HG03039 (cell line): Measurements from ENCODE around the gene RHOJ.
"Not testable (repeated sequence)": the region's sequence is repeated elsewhere in the genome, so short reads cannot be mapped to it uniquely, and the experiment has no call there.

Experiments
- ATAC-seq: cut with Tn5 transposase; IDR thresholded peaks from one replicate; pipeline ENCODE4 v1.9.1; 2021; ENCODE audit warnings: mild to moderate bottlenecking, moderate library complexity; ENCODE audit not compliant: unreplicated experiment

RHOJ gene

GRCh38 chr14:63262446-63262845, 58.2 kb downstream of the RHOJ start:
- ATAC-seq, result no peak

GRCh38 chr14:63266106-63266505, 61.9 kb downstream of the RHOJ start:
- no peak for ATAC-seq

- no peak for ATAC-seq
Observed at GRCh38 chr14:63267171-63267570, 62.9 kb downstream of the RHOJ start.

- no peak for ATAC-seq
Observed at GRCh38 chr14:63268771-63269170, 64.5 kb downstream of the RHOJ start.

GRCh38 chr14:63269561-63270225, 65.5 kb downstream of the RHOJ start:
- ATAC-seq, result no peak

- no peak for ATAC-seq
Observed at GRCh38 chr14:63273129-63273528, 68.9 kb downstream of the RHOJ start.

- no peak for ATAC-seq
Observed at GRCh38 chr14:63273717-63274655, 69.7 kb downstream of the RHOJ start.

- ATAC-seq, result no peak
Observed at GRCh38 chr14:63275611-63276010, 71.4 kb downstream of the RHOJ start.

GRCh38 chr14:63276016-63276415, 71.8 kb downstream of the RHOJ start:
- ATAC-seq, result no peak

GRCh38 chr14:63276492-63277342, 72.5 kb downstream of the RHOJ start:
- ATAC-seq, result peak; percentile 59

GRCh38 chr14:63277591-63278183, 73.4 kb downstream of the RHOJ start:
- ATAC-seq, result no peak

- ATAC-seq, result not testable (repeated sequence)
Observed at GRCh38 chr14:63279933-63280332, 75.7 kb downstream of the RHOJ start.

- ATAC-seq, result peak; percentile 56
Observed at GRCh38 chr14:63282997-63283883, 79.0 kb downstream of the RHOJ start.

GRCh38 chr14:63283884-63284248, 79.6 kb downstream of the RHOJ start:
- ATAC-seq, result no peak

- no peak for ATAC-seq
Observed at GRCh38 chr14:63286071-63286470, 81.8 kb downstream of the RHOJ start.

GRCh38 chr14:63287666-63288483, 83.6 kb downstream of the RHOJ start:
- no peak for ATAC-seq

GRCh38 chr14:63288853-63289252, 84.6 kb downstream of the RHOJ start:
- ATAC-seq, result no peak

GRCh38 chr14:63290741-63291430, 86.6 kb downstream of the RHOJ start:
- no peak for ATAC-seq
